GM18520 (cell line): ENCODE measurements around the gene ZNF76.

Experiments
- ATAC-seq: cut with Tn5 transposase; IDR thresholded peaks from one replicate; pipeline ENCODE4 v1.9.1; 2021; ENCODE audit not compliant: unreplicated experiment

Gene ZNF76

GRCh38 chr6:35236223-35236622, 23.3 kb upstream of the ZNF76 start:
- ATAC-seq: no peak

DNA sequence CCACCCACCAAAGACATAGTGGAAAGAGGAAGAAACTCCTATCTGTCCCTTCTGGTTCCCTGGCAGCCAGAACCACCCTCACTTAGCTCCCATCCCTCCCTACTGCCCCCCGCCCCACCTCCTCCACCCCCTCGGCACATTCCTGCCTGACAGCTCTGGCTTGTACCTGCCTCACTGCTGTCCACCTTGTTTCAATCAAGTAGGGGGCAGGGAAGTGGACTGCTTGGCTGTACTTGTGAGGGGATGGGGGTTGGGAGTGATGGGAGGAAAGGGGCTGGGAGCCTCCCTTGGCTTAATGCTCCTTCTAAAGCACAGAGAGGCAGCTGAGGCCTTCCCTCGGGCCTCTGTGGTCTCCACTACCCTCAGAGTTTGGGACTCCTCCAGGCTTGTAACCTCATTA, 22.1 kb upstream of the ZNF76 start:
- no peak for ATAC-seq

GRCh38 chr6:35238843-35239289, 20.7 kb upstream of the ZNF76 start:
- ATAC-seq: no peak

GRCh38 chr6:35239581-35239980, 20.0 kb upstream of the ZNF76 start:
- ATAC-seq: no peak

DNA sequence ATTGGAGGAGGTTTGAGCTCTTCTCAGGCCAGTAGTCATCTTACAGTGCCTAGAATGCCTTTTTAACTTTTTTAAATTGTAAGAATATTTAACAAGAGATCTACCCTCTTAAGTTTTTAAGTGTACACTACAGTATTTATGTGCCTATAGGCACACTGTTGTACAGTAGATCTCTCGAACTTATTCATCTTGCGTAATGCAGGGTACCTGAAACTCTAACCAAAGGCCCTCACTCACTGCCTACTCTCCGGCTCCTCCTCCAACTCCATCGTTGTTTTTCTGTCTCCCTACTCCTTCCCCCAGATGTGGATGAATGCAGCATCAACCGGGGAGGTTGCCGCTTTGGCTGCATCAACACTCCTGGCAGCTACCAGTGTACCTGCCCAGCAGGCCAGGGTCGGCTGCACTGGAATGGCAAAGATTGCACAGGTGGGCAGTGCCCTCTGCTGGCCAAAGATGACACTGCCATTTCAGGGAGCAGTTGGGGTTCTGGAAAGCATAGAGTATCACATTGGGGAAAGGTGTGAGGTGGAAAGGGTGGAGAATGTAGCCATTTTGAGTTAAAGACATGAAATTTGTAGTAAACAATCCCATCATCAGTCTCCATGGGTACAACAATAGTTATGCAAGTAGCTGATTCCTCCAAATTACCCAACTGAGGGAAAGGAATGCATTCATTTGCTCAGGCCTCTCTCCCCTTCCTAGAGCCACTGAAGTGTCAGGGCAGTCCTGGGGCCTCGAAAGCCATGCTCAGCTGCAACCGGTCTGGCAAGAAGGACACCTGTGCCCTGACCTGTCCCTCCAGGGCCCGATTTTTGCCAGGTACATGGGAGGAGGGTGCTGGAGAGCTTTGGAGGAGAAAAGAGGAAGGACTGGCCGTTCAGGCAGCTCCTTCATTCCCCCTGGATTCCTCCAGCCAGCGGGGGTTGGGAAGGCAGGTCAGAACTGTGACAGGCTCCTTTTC, 18.4 kb upstream of the ZNF76 start:
- no peak for ATAC-seq

GRCh38 chr6:35242486-35242885, 17.0 kb upstream of the ZNF76 start:
- ATAC-seq: no peak

GRCh38 chr6:35242906-35243305, 16.6 kb upstream of the ZNF76 start:
- no peak for ATAC-seq

GRCh38 chr6:35243386-35243958, 16.1 kb upstream of the ZNF76 start:
- no peak for ATAC-seq

GRCh38 chr6:35244551-35244950, 15.0 kb upstream of the ZNF76 start:
- ATAC-seq: no peak

- no peak for ATAC-seq
Observed at GRCh38 chr6:35247642-35248231, 11.8 kb upstream of the ZNF76 start.

- ATAC-seq: no peak
Observed at GRCh38 chr6:35248300-35248699, 11.2 kb upstream of the ZNF76 start.

- no peak for ATAC-seq
Observed at GRCh38 chr6:35248965-35249364, 10.6 kb upstream of the ZNF76 start.

- no peak for ATAC-seq
Observed at GRCh38 chr6:35251949-35252348, 7.6 kb upstream of the ZNF76 start.

DNA sequence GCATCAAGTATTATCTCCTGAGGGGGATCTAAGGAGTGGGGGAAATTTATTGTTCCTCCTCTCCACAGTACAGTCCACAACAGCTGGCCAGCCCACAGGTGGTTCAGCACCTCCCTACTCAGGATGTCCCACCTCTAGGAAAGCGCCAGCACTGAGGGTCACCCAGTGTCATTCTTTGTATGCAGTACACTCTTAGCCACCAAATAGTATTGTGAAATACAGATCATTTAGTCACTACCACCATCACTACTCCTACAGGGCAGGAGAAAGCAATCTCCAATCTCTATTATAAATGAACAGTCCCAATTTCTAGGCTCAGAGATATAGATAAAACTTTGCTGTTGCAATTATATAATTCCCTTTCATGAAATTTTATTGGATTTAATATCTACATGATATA, 6.3 kb upstream of the ZNF76 start:
- no peak for ATAC-seq

DNA sequence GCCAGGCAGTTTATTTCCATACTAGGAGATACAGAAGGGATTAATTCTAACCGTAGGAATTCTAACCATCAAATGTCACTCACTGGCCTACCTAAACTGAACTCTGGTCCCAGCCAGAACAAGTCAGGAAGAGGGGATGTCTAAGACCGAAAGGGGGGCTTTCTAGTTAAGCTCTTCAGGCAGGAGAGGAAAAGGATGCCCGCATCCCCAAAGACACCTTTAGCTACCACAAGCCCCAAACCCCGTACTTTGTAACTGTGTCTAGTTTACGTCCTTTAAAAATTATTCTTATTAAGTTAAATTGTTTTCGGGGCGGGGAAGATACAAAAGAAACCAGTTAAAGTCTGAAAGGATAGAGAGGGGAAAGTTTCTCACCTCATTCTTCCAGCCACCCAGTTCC, 1.2 kb upstream of the ZNF76 start:
- no peak for ATAC-seq

GRCh38 chr6:35258858-35259193, 709 bp upstream of the ZNF76 start:
- ATAC-seq: no peak

DNA sequence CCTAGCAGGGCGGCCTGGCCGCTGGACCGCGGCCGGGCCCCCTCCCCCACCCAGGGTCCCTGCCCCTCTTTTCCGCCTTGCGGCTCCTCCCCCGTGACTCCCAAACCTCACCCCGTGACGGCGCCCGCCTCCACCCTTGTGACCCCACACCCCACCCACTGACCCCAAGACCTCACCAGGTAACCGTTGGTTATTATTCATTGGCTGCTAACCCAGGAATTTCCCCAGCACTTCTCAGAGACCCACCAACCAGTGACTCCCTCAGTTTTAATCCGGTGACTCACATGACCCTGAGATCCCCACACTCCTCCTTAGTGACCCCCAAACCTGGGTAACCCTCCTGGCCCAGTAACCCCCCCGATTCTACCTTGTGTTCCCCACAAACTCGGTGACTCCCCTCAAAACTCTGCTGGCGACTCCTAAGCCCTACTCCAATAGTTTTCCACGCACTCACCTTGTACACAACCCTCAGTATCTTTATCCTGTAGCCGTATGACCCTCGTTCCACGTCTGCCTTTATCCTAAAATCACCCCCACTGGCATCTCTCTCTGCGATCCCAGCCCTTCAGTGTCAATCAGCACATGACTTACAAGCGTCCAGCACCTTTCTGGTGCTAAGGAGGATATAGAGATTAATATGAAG, 534 bp downstream of the ZNF76 start:
- ATAC-seq: peak; percentile 20

DNA sequence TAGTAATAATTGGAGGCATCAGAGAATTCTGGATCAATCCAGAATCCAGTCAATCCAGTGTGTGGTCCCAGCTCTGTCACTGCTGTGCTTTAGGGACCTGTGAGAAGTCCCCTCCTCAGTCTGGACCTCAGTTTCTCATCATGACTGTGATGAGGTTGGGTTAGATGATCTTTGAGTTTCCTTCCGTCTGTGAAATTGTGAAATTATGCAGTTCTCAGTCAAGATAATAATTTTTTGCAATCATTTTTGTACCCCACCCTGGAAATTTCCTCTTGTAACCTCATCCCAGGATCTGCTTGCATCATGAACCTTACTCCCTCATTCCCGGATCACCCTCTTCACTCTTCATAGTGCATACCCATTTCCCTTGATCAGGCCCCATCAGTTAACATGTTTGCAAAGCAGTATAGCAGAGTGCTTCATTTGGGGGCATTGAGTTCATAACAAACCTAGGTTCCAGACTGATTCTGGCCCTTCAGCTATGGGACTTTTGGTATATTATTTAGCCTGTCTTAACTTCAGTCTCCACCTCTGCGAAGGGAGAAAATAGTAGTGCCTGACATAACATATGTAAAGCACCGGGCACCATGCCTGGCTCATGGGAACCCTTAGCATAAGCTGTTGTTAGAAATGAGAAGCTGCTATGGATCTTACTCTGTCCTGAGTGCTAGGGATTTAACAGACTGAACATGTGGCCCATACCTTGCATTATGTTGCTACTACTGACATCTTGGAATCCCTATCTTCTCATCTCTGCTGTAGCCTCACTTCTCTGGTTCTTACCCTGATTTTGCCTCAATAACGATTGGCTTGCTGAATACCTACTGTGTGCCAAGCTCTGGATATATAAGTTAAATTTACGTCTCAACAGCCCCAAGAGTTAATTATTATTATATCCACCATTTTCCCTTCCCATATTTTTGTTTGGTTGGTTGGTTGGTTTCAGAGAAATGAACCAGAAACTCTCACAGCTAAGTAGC, 1.3 kb downstream of the ZNF76 start:
- no peak for ATAC-seq

DNA sequence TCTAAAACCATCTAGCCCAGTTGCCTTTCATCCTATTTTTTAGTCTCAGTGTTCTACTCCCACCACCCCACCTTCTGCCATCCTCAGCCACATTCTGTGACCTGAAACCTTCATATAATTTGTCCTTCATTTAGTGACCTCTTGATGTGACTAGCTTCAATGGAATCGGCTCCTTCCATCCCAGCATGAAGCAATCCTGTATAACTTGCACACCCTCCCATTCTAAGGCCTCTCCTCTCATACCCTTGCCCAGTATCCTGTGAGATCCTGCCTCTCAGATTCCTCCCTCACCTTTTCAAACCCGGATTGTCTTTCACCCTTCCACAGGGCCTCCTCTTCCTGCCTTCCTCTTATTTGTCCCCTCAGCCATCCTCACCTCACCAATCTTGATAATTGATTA, 3.1 kb downstream of the ZNF76 start:
- no peak for ATAC-seq

DNA sequence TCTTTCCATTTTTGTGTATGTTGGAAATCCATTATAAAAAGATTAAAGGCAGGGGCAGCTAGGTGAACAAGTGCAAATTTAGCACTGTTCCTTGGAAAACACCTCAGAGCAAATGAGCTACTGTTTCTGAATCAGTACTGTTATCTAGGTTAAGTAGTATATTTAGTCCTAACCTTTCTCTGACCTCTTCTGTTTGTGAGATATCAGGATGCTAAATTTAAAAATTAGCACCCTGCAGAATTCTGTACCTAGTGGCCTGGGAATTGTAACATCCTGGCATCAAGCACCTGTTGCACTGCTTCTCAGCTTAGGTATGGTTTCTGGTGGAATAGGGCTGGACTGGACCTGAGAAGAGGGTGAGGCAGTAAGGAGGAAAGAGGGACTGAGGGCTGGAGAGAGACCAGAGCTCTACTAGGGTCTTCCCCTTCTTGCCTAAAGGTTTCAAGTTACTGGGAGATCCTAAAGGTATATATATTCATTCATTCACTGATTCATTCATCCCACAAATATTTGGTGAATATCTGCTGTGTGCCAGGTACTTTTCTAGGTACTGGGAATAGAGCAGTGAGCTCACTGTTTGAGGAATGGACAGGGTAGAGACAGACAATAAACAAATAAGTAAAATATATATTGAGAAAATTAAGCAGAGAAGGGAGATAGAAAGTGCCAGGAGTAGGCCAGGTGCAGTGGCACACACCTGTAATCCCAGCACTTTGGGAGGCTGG, 5.2 kb downstream of the ZNF76 start:
- ATAC-seq: no peak
